ENCODE measurements around the gene PSMD1.
"Not testable (repeated sequence)": the region's sequence is repeated elsewhere in the genome, so short reads cannot be mapped to it uniquely, and the experiment has no call there.

Gene PSMD1

DNA sequence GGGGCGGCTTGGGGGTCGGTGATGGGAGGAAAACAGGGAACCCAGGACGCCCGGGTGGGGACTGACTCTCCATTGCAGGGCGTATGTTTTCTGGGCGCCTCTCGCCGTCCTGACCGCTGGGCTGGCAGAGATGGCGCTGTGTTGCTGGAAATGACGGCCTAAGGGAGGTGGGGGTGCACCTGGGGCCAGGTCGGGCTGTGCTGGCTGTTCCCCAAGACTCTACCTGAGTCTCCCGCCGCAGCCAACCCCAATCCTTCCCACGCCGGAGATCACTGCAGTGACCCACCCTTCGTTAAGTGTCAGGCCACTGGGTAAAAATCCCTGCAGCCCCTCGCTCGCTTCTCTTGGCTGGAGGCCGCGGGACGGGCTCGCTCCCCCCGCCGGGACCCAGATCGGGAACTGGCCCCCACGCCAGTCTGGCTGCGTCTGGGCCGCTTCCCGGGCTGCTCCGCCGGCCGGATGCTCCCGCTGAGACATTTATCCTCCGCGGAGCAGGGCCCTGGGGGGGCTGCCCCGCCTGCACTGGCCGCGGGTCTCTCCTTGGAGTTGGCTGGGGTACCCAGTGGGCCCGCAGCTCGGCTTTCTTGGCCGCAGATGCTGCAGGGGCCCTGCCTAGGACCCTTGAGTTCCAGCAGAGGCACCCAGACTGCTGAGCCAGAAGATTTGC lies 134.0 kb downstream of the PSMD1 start:
- no peak for DNase-seq (ENCODE audit: low read depth)
- H3K4me3 ChIP-seq (ENCODE audit: low read length) = peak overlapping the region; percentile 27
- TF ChIP-seq, protein P1, sequence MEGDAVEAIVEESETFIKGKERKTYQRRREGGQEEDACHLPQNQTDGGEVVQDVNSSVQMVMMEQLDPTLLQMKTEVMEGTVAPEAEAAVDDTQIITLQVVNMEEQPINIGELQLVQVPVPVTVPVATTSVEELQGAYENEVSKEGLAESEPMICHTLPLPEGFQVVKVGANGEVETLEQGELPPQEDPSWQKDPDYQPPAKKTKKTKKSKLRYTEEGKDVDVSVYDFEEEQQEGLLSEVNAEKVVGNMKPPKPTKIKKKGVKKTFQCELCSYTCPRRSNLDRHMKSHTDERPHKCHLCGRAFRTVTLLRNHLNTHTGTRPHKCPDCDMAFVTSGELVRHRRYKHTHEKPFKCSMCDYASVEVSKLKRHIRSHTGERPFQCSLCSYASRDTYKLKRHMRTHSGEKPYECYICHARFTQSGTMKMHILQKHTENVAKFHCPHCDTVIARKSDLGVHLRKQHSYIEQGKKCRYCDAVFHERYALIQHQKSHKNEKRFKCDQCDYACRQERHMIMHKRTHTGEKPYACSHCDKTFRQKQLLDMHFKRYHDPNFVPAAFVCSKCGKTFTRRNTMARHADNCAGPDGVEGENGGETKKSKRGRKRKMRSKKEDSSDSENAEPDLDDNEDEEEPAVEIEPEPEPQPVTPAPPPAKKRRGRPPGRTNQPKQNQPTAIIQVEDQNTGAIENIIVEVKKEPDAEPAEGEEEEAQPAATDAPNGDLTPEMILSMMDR (conservative IDR thresholded peaks at IDR 0.05; ENCODE audit: low read depth, low read length) = peak; percentile 36

DNA sequence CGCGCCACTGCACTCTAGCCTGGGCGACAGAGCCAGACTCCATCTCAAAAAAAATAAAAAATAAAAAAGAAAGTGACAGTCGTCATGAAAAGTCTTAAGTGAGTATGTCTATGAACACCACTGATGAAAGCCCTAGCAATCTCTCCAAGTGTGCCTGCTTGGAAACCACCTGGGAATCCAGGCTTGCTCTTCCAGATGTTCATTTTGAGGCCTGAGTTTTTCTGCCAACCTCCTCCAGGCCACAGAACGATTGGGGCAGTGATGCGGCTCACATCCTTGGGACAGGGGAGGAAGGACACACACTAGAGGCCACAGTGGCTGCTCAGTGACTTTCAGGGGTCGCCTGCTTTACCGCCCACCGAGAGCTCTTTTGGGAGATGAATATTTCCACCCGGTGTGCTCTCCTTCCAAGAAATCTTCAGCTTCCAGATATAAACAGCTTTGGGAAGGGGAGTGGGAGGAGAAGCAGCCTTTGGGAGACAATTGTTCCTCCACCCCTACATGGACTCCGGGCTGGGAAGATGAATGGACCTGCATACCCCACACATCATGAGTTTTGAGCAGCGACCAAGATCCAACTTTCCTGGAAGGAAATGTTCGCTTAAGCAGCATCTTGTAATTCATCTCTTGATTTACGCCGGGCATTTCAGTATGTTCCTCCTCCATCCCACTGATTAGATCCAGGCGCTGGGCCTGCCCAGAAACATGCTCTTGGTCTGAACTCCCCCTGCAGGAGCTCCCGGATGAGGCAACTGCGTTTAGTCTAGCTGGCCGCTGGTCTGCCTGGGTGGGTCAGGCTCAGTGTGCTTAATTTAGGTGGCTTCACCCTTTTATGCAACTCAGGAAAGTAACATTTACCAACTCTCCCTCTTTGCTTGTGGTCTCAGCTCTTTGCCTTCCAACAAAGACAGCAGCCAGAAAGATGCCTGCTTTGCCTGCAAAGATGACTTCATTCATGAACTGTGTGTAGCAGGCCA lies 135.5 kb downstream of the PSMD1 start:
- H3K4me3 ChIP-seq (ENCODE audit: low read length) = no peak overlapping the region
- DNase-seq (ENCODE audit: low read depth) = no peak
- TF ChIP-seq, protein P1 (conservative IDR thresholded peaks at IDR 0.05; ENCODE audit: low read depth, low read length) = peak; percentile 91

DNA sequence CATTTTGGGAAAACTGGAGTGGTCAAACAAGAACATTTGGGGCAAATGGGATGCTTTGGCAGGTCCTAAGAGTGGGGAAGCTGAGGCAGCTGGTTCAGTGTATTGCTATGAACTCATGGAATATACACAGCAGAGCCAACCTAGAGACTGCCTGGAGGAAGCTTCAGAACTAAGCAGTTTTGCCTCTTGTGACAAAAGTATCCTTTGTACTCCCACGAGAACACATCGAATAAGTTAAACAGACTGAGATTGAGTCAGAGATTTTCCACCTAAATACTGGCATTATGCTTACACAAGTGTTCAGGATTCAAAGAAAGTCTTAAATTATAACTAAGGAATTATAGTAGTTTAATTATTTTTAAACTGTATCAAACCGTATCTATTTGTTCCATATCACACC lies 136.5 kb downstream of the PSMD1 start:
- no peak for DNase-seq (ENCODE audit: low read depth)
- H3K4me3 ChIP-seq (ENCODE audit: low read length) = no peak overlapping the region
- TF ChIP-seq, protein P1 (conservative IDR thresholded peaks at IDR 0.05; ENCODE audit: low read depth, low read length) = no peak

DNA sequence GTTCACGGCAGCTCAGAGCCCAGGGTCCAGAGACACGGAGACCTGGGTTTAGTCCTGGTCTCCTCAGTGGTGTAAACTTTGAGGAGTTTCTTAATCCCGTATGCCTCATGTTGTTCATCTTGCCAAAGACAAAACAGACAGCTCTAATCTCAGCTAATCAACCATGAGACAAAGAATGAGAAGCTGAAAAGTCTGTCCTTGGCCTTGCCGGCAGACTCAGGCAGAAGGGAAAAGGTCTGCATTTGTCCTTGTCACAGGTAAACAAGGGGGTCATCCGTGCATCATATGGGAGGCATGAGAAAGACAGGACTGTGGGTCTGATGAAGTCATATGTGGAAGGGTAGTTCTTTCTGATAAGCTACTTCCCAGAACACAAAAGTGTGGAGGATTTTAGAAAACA lies 139.9 kb downstream of the PSMD1 start:
- DNase-seq (ENCODE audit: low read depth) = no peak
- TF ChIP-seq, protein P1 (conservative IDR thresholded peaks at IDR 0.05; ENCODE audit: low read depth, low read length) = no peak
- no peak overlapping the region for H3K4me3 ChIP-seq (ENCODE audit: low read length)

DNA sequence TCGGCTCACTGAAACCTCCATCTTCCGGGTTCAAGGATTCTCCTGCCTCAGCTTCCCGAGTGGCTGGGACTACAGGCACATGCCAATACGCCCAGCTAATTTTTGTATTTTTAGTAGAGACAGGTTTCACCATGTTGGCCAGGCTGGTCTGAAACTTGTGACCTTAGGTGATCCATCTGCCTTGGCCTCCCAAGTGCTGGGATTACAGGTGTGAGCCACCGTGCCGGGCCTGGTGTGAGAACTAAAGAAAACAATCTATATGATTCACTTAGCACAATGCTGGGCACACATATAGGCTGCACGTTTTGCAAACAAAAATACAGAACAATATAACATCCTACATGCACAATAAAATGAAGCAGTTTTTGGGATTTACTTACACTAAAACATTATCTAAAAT lies 140.5 kb downstream of the PSMD1 start:
- DNase-seq (ENCODE audit: low read depth); H3K4me3 ChIP-seq (ENCODE audit: low read length): not testable (repeated sequence)

DNA sequence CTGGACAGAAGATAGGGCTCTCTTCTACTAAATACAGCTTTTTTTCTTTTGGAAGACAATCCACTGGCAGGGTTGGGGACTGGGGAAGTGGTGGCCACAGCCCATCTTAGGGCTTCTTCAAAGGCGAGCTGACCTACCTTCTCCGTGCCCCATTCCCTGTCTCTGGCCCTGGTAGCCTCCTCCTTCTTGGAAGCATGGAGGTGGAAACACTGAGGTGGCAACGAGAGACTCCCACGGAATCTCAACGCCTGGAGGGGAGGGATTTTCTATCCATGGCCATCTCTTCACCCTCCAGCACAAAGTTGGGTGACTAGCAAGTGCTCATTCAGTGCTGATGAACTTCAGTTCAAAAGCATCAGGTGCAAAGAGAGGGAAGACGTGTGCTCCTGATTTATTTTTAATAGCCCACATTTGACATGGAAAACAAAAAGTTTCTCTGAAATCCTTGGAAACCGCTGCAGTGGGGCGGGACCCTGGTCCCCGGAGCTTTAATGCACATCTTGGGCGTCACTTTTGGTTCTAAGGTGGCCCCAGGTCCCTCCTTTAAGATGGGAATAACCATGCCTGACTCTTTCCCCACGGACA lies 141.1 kb downstream of the PSMD1 start:
- H3K4me3 ChIP-seq (ENCODE audit: low read length) = peak overlapping the region; percentile 97
- DNase-seq (ENCODE audit: low read depth) = no peak
- TF ChIP-seq, protein P1 (conservative IDR thresholded peaks at IDR 0.05; ENCODE audit: low read depth, low read length) = no peak

Measured in retinal pigment epithelial cell (primary cell).